Measurements from ENCODE around the gene IFRD2.

The IFRD2 gene

DNA sequence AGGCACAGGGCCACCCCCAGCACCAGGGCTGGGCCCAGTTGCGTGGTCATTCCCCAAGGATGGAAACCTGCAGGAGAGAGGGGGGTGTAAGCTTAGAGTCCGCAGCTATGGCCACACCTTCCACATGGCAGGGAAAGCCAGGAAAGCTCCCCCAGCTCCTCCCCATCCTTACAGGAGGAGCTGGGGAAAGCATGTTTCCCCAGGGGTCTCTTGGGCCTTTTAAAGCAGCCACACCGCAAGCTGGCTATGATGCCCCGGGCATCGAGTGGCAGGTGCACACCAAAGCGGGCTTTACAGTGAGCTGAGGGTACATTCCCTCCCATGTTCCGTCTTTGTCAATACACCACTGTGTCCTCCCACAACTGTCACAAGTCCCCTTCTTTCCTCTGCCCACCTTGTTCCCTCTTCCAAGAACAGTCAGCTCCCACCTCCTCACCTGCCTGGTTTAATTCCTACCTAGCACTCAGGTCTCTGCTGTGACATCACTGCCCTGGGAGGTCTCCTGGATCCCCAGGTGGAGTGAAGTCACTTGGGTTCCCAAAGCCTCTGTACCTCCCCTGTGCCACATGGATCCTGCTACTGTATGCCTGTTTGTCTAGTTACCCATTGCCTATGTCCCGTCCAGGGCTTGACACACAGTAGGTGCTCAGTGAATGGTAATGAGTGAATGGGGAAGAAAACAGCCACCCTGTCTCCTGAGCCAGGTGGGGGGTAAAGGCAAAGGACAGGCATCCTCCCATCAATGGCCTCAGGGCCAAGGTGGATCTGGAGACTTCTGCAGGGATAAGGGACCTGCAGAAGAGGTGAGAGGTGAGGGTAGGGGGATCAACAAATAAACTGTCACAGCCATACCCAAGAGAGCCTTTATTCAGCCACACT, 3.6 kb upstream of the IFRD2 start:
- H3K4me3 ChIP-seq (ENCODE audit: low read depth, low read length) = no peak overlapping the region
- TF ChIP-seq, protein P1, sequence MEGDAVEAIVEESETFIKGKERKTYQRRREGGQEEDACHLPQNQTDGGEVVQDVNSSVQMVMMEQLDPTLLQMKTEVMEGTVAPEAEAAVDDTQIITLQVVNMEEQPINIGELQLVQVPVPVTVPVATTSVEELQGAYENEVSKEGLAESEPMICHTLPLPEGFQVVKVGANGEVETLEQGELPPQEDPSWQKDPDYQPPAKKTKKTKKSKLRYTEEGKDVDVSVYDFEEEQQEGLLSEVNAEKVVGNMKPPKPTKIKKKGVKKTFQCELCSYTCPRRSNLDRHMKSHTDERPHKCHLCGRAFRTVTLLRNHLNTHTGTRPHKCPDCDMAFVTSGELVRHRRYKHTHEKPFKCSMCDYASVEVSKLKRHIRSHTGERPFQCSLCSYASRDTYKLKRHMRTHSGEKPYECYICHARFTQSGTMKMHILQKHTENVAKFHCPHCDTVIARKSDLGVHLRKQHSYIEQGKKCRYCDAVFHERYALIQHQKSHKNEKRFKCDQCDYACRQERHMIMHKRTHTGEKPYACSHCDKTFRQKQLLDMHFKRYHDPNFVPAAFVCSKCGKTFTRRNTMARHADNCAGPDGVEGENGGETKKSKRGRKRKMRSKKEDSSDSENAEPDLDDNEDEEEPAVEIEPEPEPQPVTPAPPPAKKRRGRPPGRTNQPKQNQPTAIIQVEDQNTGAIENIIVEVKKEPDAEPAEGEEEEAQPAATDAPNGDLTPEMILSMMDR (IDR thresholded peaks at IDR 0.05; ENCODE audit: borderline replicate concordance, insufficient read depth, low read depth, low read length) = no peak

DNA sequence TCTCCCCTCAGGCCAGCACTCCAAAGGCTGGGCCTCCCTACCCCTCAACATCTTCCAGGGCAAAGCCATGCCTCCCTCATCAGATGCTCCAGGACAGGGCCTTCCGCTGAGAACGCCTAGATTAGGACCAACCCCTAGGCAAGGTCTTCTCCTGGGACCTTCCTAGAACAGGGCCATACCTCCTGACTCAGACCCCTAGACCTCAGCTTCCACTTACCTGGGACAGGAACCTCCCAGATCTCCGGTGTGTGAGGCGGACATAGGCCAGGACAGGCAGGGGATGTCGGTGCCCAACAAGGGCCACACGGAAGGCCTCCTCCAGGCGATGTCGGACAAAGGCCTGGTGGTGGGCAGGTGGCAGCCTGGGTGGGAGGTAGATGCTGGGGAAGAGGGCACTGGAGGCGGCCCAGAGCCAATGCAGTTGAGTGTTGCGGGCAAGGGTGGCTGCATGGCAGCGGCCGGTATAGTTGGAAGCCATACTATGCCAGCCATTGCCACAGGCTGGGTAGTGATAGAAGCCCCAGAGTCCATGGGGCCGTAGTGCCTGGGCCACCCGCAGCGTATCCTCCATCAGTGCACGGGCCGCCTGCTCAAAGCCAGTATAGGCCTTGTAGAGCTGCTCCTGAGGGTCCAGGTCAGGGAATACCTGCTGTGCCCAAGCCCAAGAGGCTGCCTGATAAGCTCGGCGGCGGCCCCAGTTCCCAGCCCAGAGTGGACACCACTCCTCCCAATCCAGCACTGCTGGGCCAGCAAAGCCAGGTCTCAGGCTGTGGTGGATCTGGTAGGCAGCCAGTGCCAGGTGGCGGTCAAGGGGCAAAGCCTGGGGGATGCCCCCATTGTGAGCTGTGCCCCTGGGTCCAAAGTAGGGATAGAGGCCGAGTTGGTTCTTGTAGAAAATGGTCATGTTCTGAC, 2.5 kb upstream of the IFRD2 start:
- TF ChIP-seq, protein P1 (IDR thresholded peaks at IDR 0.05; ENCODE audit: borderline replicate concordance, insufficient read depth, low read depth, low read length) = no peak

DNA sequence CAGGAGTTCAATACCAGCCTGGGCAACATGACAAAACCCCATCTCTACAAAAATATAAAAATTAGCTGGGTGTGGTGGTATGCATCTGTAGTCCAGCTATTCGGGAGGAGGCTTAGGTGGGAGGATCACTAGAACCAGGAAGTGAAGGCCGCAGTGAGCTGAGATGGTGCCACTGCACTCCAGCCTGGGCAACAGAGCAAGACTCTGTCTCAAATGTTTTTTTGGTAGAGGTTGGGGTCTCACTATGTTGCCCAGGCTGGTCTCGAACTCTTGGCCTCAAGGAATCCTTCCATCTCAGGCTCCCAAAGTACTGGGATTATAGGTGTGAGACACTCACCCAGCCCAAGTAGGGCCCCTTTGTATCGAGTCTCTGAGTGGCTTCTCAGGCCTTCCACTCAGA, 1.9 kb upstream of the IFRD2 start:
- no peak overlapping the region for H3K4me3 ChIP-seq (ENCODE audit: low read depth, low read length)
- TF ChIP-seq, protein P1 (IDR thresholded peaks at IDR 0.05; ENCODE audit: borderline replicate concordance, insufficient read depth, low read depth, low read length) = no peak

More for the DNA sequence above, 2.5 kb upstream of the IFRD2 start:
- no peak overlapping the region for H3K4me3 ChIP-seq (ENCODE audit: low read depth, low read length)

DNA sequence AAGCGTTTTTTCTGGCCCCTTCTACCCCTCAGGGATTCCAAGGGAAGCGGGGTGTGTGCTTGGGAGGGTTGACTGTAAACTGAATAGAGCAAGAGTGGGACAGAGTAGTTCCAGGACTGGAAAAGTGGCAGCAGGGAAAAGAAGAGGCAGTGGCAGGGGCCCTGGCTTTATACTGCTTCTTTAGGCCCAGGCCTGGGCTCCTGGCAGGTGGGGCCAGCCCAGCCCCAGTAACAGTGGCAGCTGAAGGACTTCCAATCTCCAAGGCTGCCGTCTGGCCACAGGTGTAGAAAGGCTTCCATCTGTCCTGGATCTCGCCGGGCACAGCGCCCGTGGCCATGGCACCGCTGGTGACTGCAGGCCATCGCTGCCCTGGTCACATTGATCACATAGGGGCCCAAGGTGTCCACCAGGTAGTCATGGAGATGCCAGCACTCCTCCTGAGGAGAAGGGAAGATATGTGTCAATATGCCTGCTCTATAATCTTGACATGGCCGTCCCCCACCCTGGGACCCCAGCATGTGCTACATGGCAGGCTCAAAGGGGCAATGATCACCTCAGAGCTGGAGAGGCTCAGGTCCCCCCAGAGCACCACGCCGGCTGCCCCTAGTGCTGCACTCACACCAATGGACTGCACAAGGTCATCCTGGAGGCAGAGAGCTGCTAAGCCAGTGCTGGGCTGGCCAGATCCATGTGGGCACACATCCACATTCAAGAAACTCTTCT, 1.0 kb upstream of the IFRD2 start:
- TF ChIP-seq, protein P1 (IDR thresholded peaks at IDR 0.05; ENCODE audit: borderline replicate concordance, insufficient read depth, low read depth, low read length) = no peak
- H3K4me3 ChIP-seq (ENCODE audit: low read depth, low read length) = peak overlapping the region; percentile 52

DNA sequence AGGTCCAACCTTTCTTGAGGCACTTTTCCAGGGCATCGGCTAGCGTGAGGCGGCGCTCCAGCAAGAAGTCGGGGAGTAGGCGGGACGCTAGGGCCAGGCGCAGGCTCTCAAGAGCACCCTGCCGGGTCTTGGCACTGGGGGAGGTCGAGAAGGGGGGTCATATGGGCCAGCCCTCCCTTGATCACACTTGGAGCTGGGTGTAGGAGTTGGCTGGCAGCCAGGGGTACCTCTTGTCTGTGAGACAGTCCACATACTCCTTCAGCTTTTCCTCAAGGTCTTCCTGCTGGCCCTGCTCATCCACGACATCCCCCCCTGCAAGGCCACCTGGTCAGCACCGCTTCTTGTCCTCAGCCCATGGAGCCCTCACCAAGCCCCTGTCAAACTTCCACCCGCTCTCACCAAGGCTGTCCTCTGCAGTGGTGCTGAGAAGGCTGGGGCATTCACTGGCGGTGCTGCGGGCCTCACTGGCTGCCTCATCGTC, 2.0 kb downstream of the IFRD2 start:
- TF ChIP-seq, protein P1 (IDR thresholded peaks at IDR 0.05; ENCODE audit: borderline replicate concordance, insufficient read depth, low read depth, low read length) = no peak
- H3K4me3 ChIP-seq (ENCODE audit: low read depth, low read length) = no peak overlapping the region

DNA sequence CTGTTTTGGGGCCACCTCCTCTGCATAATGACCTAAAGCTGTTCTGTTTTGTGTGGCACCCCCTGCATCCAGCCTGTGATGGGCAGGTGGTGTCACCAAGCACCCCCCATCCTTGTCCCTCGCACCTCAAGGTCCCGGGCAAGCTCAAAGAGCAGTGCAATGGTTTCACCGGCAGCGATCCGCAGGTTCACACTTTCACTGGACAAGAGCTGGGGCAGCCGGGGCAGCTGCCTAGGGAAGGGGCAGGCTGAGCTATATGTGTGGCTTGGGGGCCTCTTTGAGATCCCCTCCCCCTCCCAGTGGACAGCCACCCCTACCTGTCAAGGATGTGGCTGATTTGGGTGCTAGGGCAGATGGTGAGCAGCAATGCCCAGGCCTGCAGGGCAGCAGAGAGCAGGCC, 3.1 kb downstream of the IFRD2 start:
- TF ChIP-seq, protein P1 (IDR thresholded peaks at IDR 0.05; ENCODE audit: borderline replicate concordance, insufficient read depth, low read depth, low read length) = no peak
- H3K4me3 ChIP-seq (ENCODE audit: low read depth, low read length) = no peak overlapping the region

All from GM12875 (cell line).